ENCODE results near the gene GTPBP2. TPM values are rescaled to one million over a fixed set of nuclear protein-coding genes. Genes with fewer than 3 reads are reported as not detected.

The GTPBP2 gene
- total RNA-seq, 1 donor from 2014 or later: 77.6 TPM

- no peaks in the 10 kb centered on the region for H3K27me3 Mint-ChIP-seq
- H3K36me3 Mint-ChIP-seq: peaks cover 41% of the 10 kb centered on the region
- H3K27ac Mint-ChIP-seq: no peak overlapping the region
- DNase-seq (ENCODE audit: extremely low spot score, unreplicated experiment): no peak
- H3K4me3 Mint-ChIP-seq: no peak overlapping the region
- no peaks in the 10 kb centered on the region for H3K9me3 Mint-ChIP-seq
- no peaks in the 10 kb centered on the region for H3K4me1 Mint-ChIP-seq (ENCODE audit: unreplicated experiment)
- TF ChIP-seq CTCF (conservative IDR thresholded peaks at IDR 0.05): no peak
Observed at GRCh38 chr6:43588194-43588593, 40.9 kb downstream of the GTPBP2 start.

- no peak for TF ChIP-seq CTCF (conservative IDR thresholded peaks at IDR 0.05)
- Mint-ChIP-seq H3K4me3 (no peak overlapping the region), H3K36me3 (peaks cover 46% of the 10 kb centered on the region), H3K4me1 (ENCODE audit: unreplicated experiment) (no peaks in the 10 kb centered on the region), H3K9me3 (no peaks in the 10 kb centered on the region), H3K27ac (no peak overlapping the region), H3K27me3 (no peaks in the 10 kb centered on the region)
- no peak for DNase-seq (ENCODE audit: extremely low spot score, unreplicated experiment)
Observed at GRCh38 chr6:43584892-43585570, 44.0 kb downstream of the GTPBP2 start.

- no peak for DNase-seq (ENCODE audit: extremely low spot score, unreplicated experiment)
- no peak for TF ChIP-seq CTCF (conservative IDR thresholded peaks at IDR 0.05)
- no peaks in the 10 kb centered on the region for H3K27me3 Mint-ChIP-seq
- H3K9me3 Mint-ChIP-seq: no peaks in the 10 kb centered on the region
- H3K36me3 Mint-ChIP-seq: peaks cover 45% of the 10 kb centered on the region
- peaks cover 14% of the 10 kb centered on the region for H3K4me1 Mint-ChIP-seq (ENCODE audit: unreplicated experiment)
- no peak overlapping the region for H3K4me3 Mint-ChIP-seq
- H3K27ac Mint-ChIP-seq: no peak overlapping the region
Observed at GRCh38 chr6:43582911-43583310, 46.2 kb downstream of the GTPBP2 start.

- TF ChIP-seq CTCF (conservative IDR thresholded peaks at IDR 0.05): no peak
- no peaks in the 10 kb centered on the region for H3K27me3 Mint-ChIP-seq
- peak overlapping the region; percentile 57 for H3K27ac Mint-ChIP-seq
- DNase-seq (ENCODE audit: extremely low spot score, unreplicated experiment): no peak
- H3K9me3 Mint-ChIP-seq: no peaks in the 10 kb centered on the region
- H3K4me1 Mint-ChIP-seq (ENCODE audit: unreplicated experiment): peaks cover 26% of the 10 kb centered on the region
- peaks cover 25% of the 10 kb centered on the region for H3K36me3 Mint-ChIP-seq
- H3K4me3 Mint-ChIP-seq: peak overlapping the region; percentile 68
Observed at GRCh38 chr6:43579171-43579570, 49.9 kb downstream of the GTPBP2 start.

GRCh38 chr6:43578748-43579147, 50.3 kb downstream of the GTPBP2 start:
- Mint-ChIP-seq H3K4me1 (ENCODE audit: unreplicated experiment) (peaks cover 26% of the 10 kb centered on the region), H3K36me3 (peaks cover 24% of the 10 kb centered on the region), H3K4me3 (peak overlapping the region; percentile 68), H3K9me3 (no peaks in the 10 kb centered on the region), H3K27me3 (no peaks in the 10 kb centered on the region), H3K27ac (peak overlapping the region; percentile 57)
- no peak for DNase-seq (ENCODE audit: extremely low spot score, unreplicated experiment)
- no peak for TF ChIP-seq CTCF (conservative IDR thresholded peaks at IDR 0.05)
